ENCODE data around the gene CLCN4. TPM values are rescaled to one million over a fixed set of nuclear protein-coding genes. Genes with fewer than 3 reads are reported as not detected.

The CLCN4 gene
- total and polyA plus RNA-seq, 2 of the 8 experiments (the other 6 are each of a cell fraction or from before 2014, with no cell fraction given), result 3.3 to 11.2 TPM

DNA sequence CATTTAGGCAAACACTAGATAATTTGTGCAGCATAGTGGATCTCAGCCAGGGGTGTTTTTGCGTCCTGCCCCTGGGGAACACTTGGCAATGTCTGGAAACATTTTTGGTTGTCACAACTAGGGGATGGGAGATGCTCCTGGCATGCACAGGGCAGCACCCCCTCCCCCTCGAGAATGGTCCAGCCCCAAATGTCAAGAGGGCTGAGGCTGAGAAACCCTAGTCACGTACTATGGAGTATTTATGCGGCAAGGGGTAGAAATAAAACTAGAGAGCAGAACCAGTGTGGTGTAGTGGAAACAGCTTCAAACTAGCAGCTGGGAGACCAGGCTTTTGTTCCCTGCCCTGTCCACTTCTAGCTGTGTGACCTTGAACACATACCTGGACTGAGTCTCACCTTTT is 38.2 kb upstream of the CLCN4 start:
- no peak overlapping the region for H2BK20ac ChIP-seq (ENCODE audit: low read length)
- H2BK120ac ChIP-seq (replicated peaks; ENCODE audit: low read depth, low read length), result no peak overlapping the region
- H2BK5ac ChIP-seq (ENCODE audit: low read depth, low read length), result no peak overlapping the region
- H3K14ac ChIP-seq (ENCODE audit: insufficient read length), result no peak overlapping the region
- no peak overlapping the region for H4K8ac ChIP-seq (ENCODE audit: extremely low read depth, insufficient read depth, low read length)
- H3K23me2 ChIP-seq (ENCODE audit: low read depth, low read length), result no peaks in the 10 kb centered on the region
- H3K23ac ChIP-seq (ENCODE audit: insufficient read length), result no peak overlapping the region
- H3K4ac ChIP-seq (replicated peaks; ENCODE audit: insufficient read length, low read depth, low read length), result no peak overlapping the region
- 90% methylated on average over 4 of the region's 4 CpGs; no CpG with 5 or more reads in 1 of the 2 experiments for WGBS, 2 experiments (ENCODE audit: extremely low coverage in 1 of 2, insufficient coverage in 1 of 2, insufficient read length in 1 of 2, insufficient replicate concordance in 2 of 2, low coverage in 1 of 2, low lambda C conversion rate in 2 of 2, missing lambda C conversion rate in 1 of 2)
- H3K4me2 ChIP-seq (ENCODE audit: insufficient read depth in 1 of 2, low read depth in 2 of 2, low read length in 2 of 2), result no peak overlapping the region
- peaks cover 24 to 46% of the 10 kb centered on the region in 2 experiments for H3K9me3 ChIP-seq (ENCODE audit: insufficient read depth in 2 of 2, low read depth in 1 of 2, low read length in 1 of 2)
- no peak overlapping the region for H4K5ac ChIP-seq (ENCODE audit: insufficient read length, low read depth, low read length)
- H3K4me1 ChIP-seq (replicated peaks in 1 of 4; ENCODE audit: control insufficient read depth in 3 of 4, insufficient read depth in 4 of 4, low read length in 3 of 4), result no peaks in the 10 kb centered on the region
- DNase-seq (ENCODE audit: low read depth in 1 of 2, low spot score in 2 of 2) (no peak), FAIRE-seq (no peak)
- no peak overlapping the region for H3K9ac ChIP-seq (replicated peaks in 1 of 4; ENCODE audit: extremely low read depth in 1 of 4, low read depth in 3 of 4, low read length in 3 of 4)
- no peak overlapping the region for H3K18ac ChIP-seq (ENCODE audit: extremely low read depth, low read length)
- ChIA-PET POLR2A (ENCODE audit: partially characterized antibody) (no interaction called here), CTCF (ENCODE audit: partially characterized antibody) (interaction anchor here (1.0 to 6.3 kb wide), 24 partner anchors 9 to 245 kb away, joined by 3 to 66 read pairs (median 6); partner anchors contain the start of gene CLCN4)
- no peak overlapping the region for H2BK12ac ChIP-seq (ENCODE audit: low read depth, low read length)
- H3K27me3 ChIP-seq (replicated peaks in 1 of 4; ENCODE audit: control insufficient read depth in 3 of 4, extremely low read depth in 1 of 4, insufficient read depth in 3 of 4, low read length in 3 of 4), result no peaks in the 10 kb centered on the region
- no peak overlapping the region for H2BK15ac ChIP-seq (ENCODE audit: low read length)
- H4K20me1 ChIP-seq (replicated peaks in 1 of 2; ENCODE audit: control insufficient read depth in 1 of 2, insufficient read depth in 2 of 2, low read length in 2 of 2), result no peaks in the 10 kb centered on the region
- no peak for TF ChIP-seq TEAD4 (IDR thresholded peaks at IDR 0.05; ENCODE audit: low read depth, low read length)
- TF ChIP-seq RAD21 (IDR thresholded peaks at IDR 0.05 in 1 of 2, conservative IDR thresholded peaks at IDR 0.05 in 1 of 2; ENCODE audit: low read depth in 2 of 2, low read length in 2 of 2), result no peak
- TF ChIP-seq CTBP2 (IDR thresholded peaks at IDR 0.05; ENCODE audit: borderline replicate concordance, insufficient read depth, insufficient read length, low read length), result no peak
- no peak for TF ChIP-seq SP1 (IDR thresholded peaks at IDR 0.05; ENCODE audit: low read depth, low read length)
- no peak for TF ChIP-seq CEBPB (IDR thresholded peaks at IDR 0.05; ENCODE audit: low read depth, low read length)
- TF ChIP-seq BACH1 (IDR thresholded peaks at IDR 0.05; ENCODE audit: low read length), result no peak
- TF ChIP-seq KDM1A (IDR thresholded peaks at IDR 0.05; ENCODE audit: borderline replicate concordance, low read length), result no peak
- TF ChIP-seq TBP (IDR thresholded peaks at IDR 0.05; ENCODE audit: low read depth, low read length), result no peak
- no peak for TF ChIP-seq JUN (IDR thresholded peaks at IDR 0.05; ENCODE audit: low read depth, low read length)
- TF ChIP-seq JUND (IDR thresholded peaks at IDR 0.05; ENCODE audit: low read length), result no peak
- H2AFZ ChIP-seq (ENCODE audit: low read length), result no peak overlapping the region
- H4K91ac ChIP-seq (replicated peaks; ENCODE audit: insufficient read length, low read length), result no peak overlapping the region
- H3K4me3 ChIP-seq (ENCODE audit: extremely low read depth in 1 of 4, insufficient read depth in 2 of 4, low read depth in 3 of 4, low read length in 4 of 4), result no peak overlapping the region
- no peak overlapping the region for H3K56ac ChIP-seq (replicated peaks; ENCODE audit: insufficient read length, low read depth, low read length)
- H2AK5ac ChIP-seq (ENCODE audit: low read depth, low read length), result no peak overlapping the region
- H3K79me2 ChIP-seq (ENCODE audit: control insufficient read depth in 1 of 2, insufficient read depth in 2 of 2, low read length in 2 of 2), result no peaks in the 10 kb centered on the region
- no peaks in the 10 kb centered on the region for H3K79me1 ChIP-seq (ENCODE audit: low read depth, low read length)
- H3K27ac ChIP-seq (ENCODE audit: low read depth, low read length), result no peak overlapping the region
- H3K36me3 ChIP-seq (ENCODE audit: control insufficient read depth in 2 of 4, insufficient read depth in 4 of 4, low read length in 3 of 4), result peaks cover 3 to 41% (median 8%) of the 10 kb centered on the region in 4 experiments; a peak in 4 of 8 replicates
